T1000 (cell line): ENCODE measurements around the gene RAB3A.

Source experiments
- DNase-seq: peaks from one replicate; lab custom pipeline; 2025; ENCODE audit warnings: mixed read lengths; lab: John Stamatoyannopoulos, UW

The RAB3A gene

GRCh38 chr19:18150776-18151624 lies 52.8 kb downstream of the RAB3A start:
- DNase-seq: no peak

GRCh38 chr19:18149596-18149975 lies 54.3 kb downstream of the RAB3A start:
- DNase-seq: no peak

DNA sequence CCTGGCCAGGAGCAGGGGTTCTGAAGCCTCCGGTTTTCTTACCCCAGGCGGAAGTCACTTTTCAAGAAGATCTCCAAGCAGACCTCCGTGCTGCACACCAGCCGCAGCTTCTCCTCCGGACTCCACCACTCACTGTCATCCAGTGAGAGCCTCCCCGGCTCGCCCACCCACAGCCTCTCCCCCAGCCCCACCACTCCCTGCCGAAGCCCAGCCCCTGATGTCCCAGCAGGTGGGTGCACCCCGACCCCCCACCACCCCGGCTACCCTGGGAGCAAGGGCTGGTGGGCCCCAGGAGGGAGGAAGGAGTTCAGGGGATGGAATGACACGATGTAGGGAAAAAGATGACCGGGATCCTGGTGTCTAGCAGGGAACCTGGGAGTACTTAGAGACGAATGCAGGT lies 56.4 kb downstream of the RAB3A start:
- DNase-seq: no peak
